Activated T-helper 1 cell treated with anti-CD3 and anti-CD28 coated beads, Interleukin-12 subunit alpha, Interleukin-12 subunit beta, Interleukin-2, Interleukin-4 antibody, amounts not matched to agents 30 ng/mL and 10 ng/mL and 1 ng/mL, durations not matched to agents 14 hours and 24 hours and 36 hours (primary cell): Measurements from ENCODE around the gene DHRS2. TPM values are rescaled to one million over a fixed set of nuclear protein-coding genes. Genes with fewer than 3 reads are reported as not detected.
"Not testable (repeated sequence)": the region's sequence is repeated elsewhere in the genome, so short reads cannot be mapped to it uniquely, and the experiment has no call there.

Source experiments
- DNase-seq: peaks from one replicate; pipeline ENCODE4 v3.0.0; 2021; ENCODE audit warnings: low spot score
- H3K27ac Mint-ChIP-seq: one replicate; pipeline ENCODE4 v1.8.0; 2021; ENCODE audit warnings: mild to moderate bottlenecking, mixed read lengths
- H3K27me3 Mint-ChIP-seq: one replicate; pipeline ENCODE4 v1.8.0; 2022; ENCODE audit warnings: mild to moderate bottlenecking, moderate library complexity, mixed read lengths; ENCODE audit not compliant: insufficient read depth
- H3K36me3 Mint-ChIP-seq: one replicate; pipeline ENCODE4 v1.8.0; 2021; ENCODE audit warnings: low read depth, mixed read lengths
- H3K4me1 Mint-ChIP-seq: one replicate; pipeline ENCODE4 v1.8.0; 2021; ENCODE audit warnings: low read depth, mixed read lengths
- H3K4me3 Mint-ChIP-seq: one replicate; pipeline ENCODE4 v1.8.0; 2021; ENCODE audit warnings: mild to moderate bottlenecking, moderate library complexity, mixed read lengths
- H3K9me3 Mint-ChIP-seq: one replicate; pipeline ENCODE4 v1.8.0; 2021; ENCODE audit warnings: mixed read lengths
- intact Hi-C: fragments of 100-400 bp; cut with micrococcal nuclease; formaldehyde crosslinking; loops from one replicate; pipeline ENCODE4 v1.15.1; 2024
- total RNA-seq: library from RNA; stranded (reverse); gene quantifications from 2 replicates; pipeline ENCODE4 v1.2.3, GENCODE V29; 2022

Gene DHRS2, protein sequence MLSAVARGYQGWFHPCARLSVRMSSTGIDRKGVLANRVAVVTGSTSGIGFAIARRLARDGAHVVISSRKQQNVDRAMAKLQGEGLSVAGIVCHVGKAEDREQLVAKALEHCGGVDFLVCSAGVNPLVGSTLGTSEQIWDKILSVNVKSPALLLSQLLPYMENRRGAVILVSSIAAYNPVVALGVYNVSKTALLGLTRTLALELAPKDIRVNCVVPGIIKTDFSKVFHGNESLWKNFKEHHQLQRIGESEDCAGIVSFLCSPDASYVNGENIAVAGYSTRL
- total RNA-seq, result 1.6 and 3.0 TPM in 2 replicates

DNA sequence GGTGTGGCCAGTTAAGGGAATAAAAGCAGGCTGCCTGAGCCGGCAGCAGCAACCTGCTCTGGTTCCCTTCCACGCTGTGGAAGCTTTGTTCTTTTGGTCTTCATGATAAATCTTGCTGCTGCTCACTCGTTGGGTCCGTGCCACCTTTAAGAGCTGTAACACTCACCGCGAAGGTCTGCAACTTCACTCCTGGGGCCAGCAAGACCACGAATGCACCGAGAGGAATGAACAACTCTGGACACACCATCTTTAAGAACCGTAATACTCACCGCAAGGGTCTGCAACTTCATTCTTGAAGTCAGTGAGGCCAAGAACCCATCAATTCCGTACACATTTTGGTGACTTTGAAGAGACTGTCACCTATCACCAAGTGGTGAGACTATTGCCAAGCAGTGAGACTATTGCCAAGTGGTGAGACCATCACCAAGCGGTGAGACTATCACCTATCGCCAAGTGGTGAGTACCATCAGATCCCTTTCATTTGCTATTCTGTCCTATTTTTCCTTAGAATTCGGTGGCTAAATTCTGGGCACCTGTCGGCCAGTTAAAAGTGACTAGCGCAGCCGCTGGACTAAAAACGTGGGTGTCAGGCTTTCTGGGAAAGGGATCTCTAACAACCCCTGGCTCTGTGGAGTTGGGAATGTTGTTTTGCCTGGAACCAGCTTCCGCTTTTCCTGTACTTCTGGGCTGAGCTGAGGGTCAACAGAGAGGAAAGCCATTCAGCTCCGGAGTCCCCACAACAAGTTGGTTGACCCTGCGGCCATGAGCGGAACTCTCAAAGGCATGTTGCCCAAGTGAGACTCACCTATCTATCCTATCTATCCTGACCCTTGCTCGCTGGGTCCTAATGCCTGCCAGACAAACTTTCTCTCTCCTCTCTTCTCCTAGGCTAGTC is at the start of gene DHRS2:
DHRS2 (plus strand) TSS at position 48 of the 895 bp plus-strand sequence. CDS start 2,501 bp downstream, outside the sequence.
- DNase-seq, result no peak
- peaks cover 5% of the 10 kb centered on the region for H3K4me1 Mint-ChIP-seq
- intact Hi-C loops, result no loop called here
- no peak within 1 kb of the TSS for H3K4me3 Mint-ChIP-seq
- H3K27ac Mint-ChIP-seq, result no peak within 1 kb of the TSS
- H3K9me3 Mint-ChIP-seq, result no peaks in the 10 kb centered on the region
- no peaks in the 10 kb centered on the region for H3K36me3 Mint-ChIP-seq
- no peaks in the 10 kb centered on the region for H3K27me3 Mint-ChIP-seq

DNA sequence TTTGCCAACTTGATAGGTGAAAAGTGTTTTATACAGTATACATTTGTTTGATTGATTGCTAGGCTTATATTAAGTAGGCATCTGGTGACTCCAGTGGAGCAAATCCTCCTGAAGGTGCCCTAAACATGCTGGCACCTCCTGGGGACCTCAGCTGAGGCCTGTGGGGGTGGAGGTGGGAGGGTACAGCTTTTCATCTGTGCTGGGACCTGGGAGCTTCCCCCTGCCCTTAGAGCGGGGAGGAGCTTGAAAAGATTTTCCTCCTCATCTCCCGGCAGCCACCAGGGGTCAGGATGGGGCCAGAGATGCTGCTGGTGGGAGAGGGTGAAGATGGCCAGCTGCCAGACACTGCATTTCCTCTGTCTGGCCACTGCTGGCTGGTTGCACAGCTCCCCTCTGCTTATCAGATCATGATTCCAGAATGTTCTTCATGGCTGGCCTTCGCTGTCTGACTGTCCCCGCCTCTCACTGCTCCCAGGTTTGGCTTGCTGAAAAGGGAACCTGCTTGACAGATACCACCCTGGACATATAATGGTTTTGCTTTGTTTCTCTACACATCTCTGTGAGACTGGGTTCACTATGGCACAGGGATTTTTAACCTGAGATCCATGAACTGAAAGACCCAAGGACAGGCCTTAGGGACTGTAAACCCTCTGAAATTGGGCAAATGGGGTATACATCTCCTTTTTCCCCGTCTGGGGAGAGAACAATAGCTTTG is 47.1 kb upstream of the DHRS2 start:
- intact Hi-C loops, result loop anchor here (1.0 to 2.0 kb wide), 5 partner anchors 43 to 365 kb away; no protein-coding TSS in a partner anchor
- DNase-seq, result peak; percentile 41

DNA sequence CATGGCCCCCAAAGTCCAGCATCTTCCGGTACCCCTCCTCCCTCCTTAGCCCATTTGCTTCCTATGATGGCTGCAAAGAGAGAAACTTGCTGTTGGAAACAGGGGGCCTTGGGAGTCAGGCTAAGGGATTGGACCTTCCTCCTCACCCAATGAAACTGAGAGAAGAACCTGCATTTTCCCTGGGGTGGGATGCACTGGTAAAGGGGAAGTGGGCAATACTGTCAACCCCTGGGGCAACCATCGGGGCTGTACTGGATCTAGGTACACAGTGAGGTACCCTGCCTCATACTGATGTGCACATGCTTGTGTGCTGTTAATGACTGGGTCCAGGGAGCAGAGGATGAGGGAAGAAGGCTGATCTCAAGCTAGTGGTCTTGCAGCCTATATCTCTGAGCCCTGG is 46.6 kb upstream of the DHRS2 start:
- Mint-ChIP-seq H3K27me3 (peaks cover 9% of the 10 kb centered on the region), H3K27ac (no peak overlapping the region), H3K9me3 (no peaks in the 10 kb centered on the region), H3K4me1 (no peaks in the 10 kb centered on the region), H3K36me3 (no peaks in the 10 kb centered on the region), H3K4me3 (no peak overlapping the region)
- intact Hi-C loops, result loop anchor here (1.0 to 2.0 kb wide), 5 partner anchors 43 to 365 kb away; no protein-coding TSS in a partner anchor
- DNase-seq, result no peak

More for the DNA sequence above, 47.1 kb upstream of the DHRS2 start:
- no peak overlapping the region for H3K4me3 Mint-ChIP-seq
- H3K9me3 Mint-ChIP-seq, result no peaks in the 10 kb centered on the region
- H3K4me1 Mint-ChIP-seq, result no peaks in the 10 kb centered on the region
- no peak overlapping the region for H3K27ac Mint-ChIP-seq
- H3K27me3 Mint-ChIP-seq, result peaks cover 9% of the 10 kb centered on the region
- H3K36me3 Mint-ChIP-seq, result no peaks in the 10 kb centered on the region

DNA sequence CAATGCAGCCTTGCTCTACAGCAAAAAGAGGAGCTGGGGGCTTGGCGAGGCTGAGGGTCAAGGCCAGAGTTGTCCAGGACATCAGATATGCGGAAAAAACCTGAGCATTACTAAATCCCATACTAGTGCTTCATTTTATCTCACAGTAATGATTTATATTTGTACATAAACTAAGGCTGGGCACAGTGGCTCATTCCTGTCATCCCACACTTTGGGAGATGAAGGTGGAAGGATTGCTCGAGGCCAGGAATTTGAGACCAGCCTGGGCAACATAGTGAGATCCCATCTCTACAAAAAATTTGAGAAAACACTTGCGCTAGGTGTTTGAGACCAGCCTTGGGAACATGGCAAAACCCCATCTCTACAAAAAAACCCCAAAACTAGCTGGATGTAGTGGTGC is 46.0 kb upstream of the DHRS2 start:
- peaks cover 9% of the 10 kb centered on the region for H3K27me3 Mint-ChIP-seq
- no peaks in the 10 kb centered on the region for H3K36me3 Mint-ChIP-seq
- no peaks in the 10 kb centered on the region for H3K4me1 Mint-ChIP-seq
- no peaks in the 10 kb centered on the region for H3K9me3 Mint-ChIP-seq
- H3K4me3 Mint-ChIP-seq, result no peak overlapping the region
- no peak for DNase-seq
- H3K27ac Mint-ChIP-seq, result no peak overlapping the region
- intact Hi-C loops, result no loop called here

DNA sequence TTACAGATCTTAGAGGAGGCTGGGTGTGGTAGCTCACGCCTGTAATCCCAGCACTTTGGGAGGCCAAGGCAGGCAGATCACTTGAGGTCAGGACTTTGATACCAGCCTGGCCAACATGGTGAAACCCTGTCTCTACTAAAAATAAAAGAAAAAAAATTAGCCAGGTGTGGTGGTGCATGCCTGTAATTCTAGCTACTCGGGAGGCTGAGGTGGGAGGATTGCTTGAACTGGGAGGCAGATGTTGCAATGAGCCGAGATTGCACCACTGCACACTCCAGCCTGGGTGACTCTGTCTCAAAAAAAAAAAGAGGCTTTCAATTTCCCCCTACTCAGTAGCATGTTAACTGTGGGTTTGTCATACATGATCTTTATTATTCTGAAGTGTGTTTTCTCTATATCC is 42.0 kb upstream of the DHRS2 start:
- H3K27ac Mint-ChIP-seq, H3K4me1 Mint-ChIP-seq, DNase-seq, H3K9me3 Mint-ChIP-seq, H3K4me3 Mint-ChIP-seq, intact Hi-C loops, H3K27me3 Mint-ChIP-seq, H3K36me3 Mint-ChIP-seq: not testable (repeated sequence)

DNA sequence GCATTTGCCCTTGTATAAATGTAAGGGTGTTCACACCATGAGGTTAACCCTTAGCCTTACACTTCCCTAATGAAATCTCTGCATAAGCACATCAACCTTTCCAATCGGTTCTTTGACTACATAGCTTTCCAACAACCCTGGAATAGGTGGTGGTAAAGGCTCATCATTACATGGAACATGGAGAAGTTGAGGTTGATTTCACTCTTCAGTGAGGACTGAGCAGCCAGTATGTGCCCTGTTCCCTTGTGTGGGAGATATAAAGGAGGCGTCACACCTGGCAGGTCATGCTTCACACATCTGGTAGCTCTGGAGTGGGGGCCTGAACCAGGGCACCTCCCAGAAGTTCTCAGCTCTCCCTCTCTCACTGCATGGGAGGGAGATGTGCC is 35.8 kb upstream of the DHRS2 start:
- no peaks in the 10 kb centered on the region for H3K36me3 Mint-ChIP-seq
- DNase-seq, result no peak
- intact Hi-C loops, result no loop called here
- no peak overlapping the region for H3K27ac Mint-ChIP-seq
- no peak overlapping the region for H3K4me3 Mint-ChIP-seq
- no peaks in the 10 kb centered on the region for H3K4me1 Mint-ChIP-seq
- H3K9me3 Mint-ChIP-seq, result no peaks in the 10 kb centered on the region
- H3K27me3 Mint-ChIP-seq, result peaks cover 2% of the 10 kb centered on the region

DNA sequence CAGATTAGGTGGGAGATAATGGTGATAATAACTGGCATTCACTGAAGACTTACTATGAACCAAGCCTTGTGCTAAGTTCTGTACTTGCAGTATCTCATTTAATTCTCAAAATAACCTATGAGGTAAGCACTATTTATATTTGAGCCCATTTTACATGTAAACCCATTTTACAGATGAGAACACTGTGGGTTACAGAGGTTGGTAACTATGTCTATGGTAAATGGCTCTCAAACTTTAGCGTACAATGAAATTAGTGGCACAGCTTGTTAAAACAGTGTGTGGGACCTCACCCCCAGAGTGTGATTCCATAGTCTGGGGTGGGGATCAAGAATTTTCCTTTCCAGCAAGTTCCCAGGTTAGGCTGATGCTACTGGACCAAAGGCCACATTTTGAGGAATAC is 35.4 kb upstream of the DHRS2 start:
- H3K27me3 Mint-ChIP-seq, result peaks cover 2% of the 10 kb centered on the region
- H3K4me1 Mint-ChIP-seq, result peaks cover 4% of the 10 kb centered on the region
- H3K27ac Mint-ChIP-seq, result no peak overlapping the region
- DNase-seq, result no peak
- no peak overlapping the region for H3K4me3 Mint-ChIP-seq
- intact Hi-C loops, result no loop called here
- no peaks in the 10 kb centered on the region for H3K9me3 Mint-ChIP-seq
- no peaks in the 10 kb centered on the region for H3K36me3 Mint-ChIP-seq

DNA sequence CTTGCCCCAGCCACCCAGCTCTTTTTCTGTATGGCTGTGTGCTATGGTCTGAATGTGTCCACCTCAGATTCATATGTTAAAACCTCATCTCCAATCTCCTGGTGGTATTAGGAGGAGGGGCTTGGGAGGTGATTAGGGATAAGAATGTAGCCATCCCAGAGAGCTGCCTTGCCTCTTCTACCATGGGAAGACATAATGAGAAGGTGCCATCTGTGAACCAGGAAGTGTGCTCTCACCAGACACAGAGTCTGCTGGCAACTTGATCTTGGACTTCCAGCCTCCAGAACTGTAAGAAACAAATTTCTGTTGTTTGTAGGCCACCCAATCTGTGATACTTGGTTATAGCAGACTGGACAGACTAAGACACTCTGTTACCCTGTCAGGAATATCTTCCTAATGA is 34.7 kb upstream of the DHRS2 start:
- Mint-ChIP-seq H3K4me1 (peaks cover 9% of the 10 kb centered on the region), H3K9me3 (no peaks in the 10 kb centered on the region), H3K27me3 (peaks cover 2% of the 10 kb centered on the region), H3K36me3 (no peaks in the 10 kb centered on the region), H3K4me3 (no peak overlapping the region), H3K27ac (no peak overlapping the region)
- intact Hi-C loops, result no loop called here
- no peak for DNase-seq

DNA sequence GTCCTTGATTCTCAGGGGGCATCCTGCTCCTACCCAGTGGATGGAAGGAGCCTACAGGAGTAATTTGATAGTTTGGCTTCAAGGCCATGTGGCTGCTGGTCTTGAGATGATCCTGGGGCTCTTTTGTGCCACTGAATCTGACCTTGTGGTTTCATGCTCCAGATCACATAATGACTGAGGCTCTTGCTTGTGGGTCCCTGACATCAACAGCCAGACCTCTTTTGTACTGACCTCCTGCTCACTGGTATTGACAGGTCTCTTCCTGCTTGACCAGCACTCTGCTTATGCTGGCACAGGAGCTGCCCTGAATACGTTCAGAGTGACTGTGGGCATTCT is 34.4 kb upstream of the DHRS2 start:
- intact Hi-C loops, result no loop called here
- peaks cover 2% of the 10 kb centered on the region for H3K27me3 Mint-ChIP-seq
- no peak overlapping the region for H3K4me3 Mint-ChIP-seq
- H3K36me3 Mint-ChIP-seq, result no peaks in the 10 kb centered on the region
- no peak overlapping the region for H3K27ac Mint-ChIP-seq
- peaks cover 12% of the 10 kb centered on the region for H3K4me1 Mint-ChIP-seq
- DNase-seq, result no peak
- H3K9me3 Mint-ChIP-seq, result no peaks in the 10 kb centered on the region

DNA sequence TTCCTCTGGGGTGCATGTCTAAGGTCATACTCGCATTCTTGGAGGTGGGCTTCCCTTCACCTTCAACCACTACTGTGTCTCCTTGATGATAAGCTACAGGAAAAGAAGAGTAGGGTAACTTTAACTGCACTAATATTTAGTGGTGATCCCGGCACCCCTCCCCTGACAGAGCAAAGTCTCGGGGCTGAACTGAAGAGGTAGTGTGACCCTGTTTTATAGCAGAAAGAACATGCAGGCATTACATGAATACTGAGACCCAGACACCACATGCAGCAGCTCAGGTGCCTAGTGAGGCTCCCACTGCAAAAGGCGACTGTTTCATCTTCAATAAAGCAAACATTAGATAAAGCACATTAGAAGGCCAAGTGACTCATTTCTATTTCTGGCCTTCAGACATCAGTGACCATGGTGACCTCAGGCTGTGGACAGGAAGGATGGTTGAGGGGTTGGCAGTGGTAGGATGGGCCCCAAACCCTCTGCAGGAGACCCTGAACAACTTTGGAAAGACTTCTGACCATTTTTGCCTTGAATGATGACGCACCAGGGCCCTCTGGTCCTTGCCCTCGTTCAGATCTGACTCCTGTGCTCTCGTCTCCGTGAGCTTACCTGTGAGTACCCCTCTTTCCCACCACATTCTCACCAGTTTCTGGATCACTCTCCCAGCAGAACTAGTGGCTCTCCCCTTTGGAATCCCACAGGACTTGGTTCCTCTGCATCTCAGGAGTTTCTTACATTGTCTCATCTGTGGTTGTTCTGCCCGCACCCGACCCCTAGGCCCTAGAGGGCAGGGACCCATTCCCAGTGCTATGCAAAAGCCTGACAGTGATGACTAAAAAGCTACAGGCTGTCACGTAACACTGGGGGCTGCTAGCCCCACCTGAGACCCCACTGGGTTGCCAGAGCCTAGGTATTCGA is 33.7 kb upstream of the DHRS2 start:
- intact Hi-C loops, result no loop called here
- Mint-ChIP-seq H3K27me3 (no peaks in the 10 kb centered on the region), H3K9me3 (no peaks in the 10 kb centered on the region), H3K4me3 (no peak overlapping the region), H3K4me1 (peaks cover 12% of the 10 kb centered on the region), H3K27ac (no peak overlapping the region), H3K36me3 (no peaks in the 10 kb centered on the region)
- DNase-seq, result no peak

DNA sequence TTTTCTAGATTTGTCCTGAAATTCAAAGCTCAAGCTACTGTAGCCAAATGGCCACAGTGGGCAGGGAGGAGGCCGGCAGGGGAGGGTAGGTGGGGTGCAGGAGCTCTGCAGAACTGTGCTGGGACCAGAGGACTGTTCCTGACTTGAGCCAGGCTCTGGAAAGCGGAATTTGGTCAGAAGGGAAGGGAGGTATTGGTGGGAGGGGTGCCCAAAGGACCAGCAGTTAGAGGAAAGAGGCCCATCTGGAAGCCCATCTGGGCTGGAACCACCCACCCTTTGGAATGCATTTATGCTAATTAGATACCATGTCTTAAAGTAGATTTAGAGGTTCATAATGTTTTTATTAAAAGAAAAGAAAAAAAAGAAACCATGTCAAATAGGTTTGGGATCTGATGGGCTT is 33.1 kb upstream of the DHRS2 start:
- H3K4me1 Mint-ChIP-seq, result peaks cover 12% of the 10 kb centered on the region
- DNase-seq, result no peak
- no peaks in the 10 kb centered on the region for H3K27me3 Mint-ChIP-seq
- H3K4me3 Mint-ChIP-seq, result no peak overlapping the region
- no peaks in the 10 kb centered on the region for H3K36me3 Mint-ChIP-seq
- no peak overlapping the region for H3K27ac Mint-ChIP-seq
- H3K9me3 Mint-ChIP-seq, result no peaks in the 10 kb centered on the region
- intact Hi-C loops, result no loop called here

DNA sequence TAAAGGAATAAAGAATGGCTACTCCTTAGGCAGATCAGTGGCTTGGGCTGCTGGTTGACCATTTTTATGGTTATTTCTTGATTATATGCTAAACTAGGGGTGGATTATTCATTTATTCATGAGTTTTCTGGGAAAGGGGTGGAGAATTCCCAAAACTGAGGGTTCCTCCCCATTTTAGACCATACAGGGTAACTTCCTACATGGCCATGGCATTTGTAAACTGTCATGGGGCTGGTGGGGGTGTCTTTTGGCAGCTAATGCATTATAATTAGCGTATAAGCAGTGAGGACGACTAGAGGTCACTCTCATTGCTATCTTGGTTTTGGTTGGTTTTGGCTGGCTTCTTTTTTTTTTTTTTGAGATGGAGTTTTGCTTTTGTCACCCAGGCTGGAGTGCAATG is 32.0 kb upstream of the DHRS2 start:
- no peak for DNase-seq
- Mint-ChIP-seq H3K27ac (no peak overlapping the region), H3K27me3 (no peaks in the 10 kb centered on the region), H3K36me3 (no peaks in the 10 kb centered on the region), H3K9me3 (peaks cover 4% of the 10 kb centered on the region), H3K4me3 (no peak overlapping the region), H3K4me1 (peaks cover 18% of the 10 kb centered on the region)
- intact Hi-C loops, result no loop called here
